Activated T-cell treated with anti-CD3 and anti-CD28 coated beads, Interleukin-2, amount 50 U/mL, for 4 hours (primary cell): Measurements from ENCODE around the gene POFUT2. TPM values are rescaled to one million over a fixed set of nuclear protein-coding genes. Genes with fewer than 3 reads are reported as not detected.
"Not testable (repeated sequence)": the region's sequence is repeated elsewhere in the genome, so short reads cannot be mapped to it uniquely, and the experiment has no call there.

Experiments
- ATAC-seq, 2 donors: fragments of 200-7000 bp; cut with Tn5 transposase; one replicate each; pipeline ENCODE4 v1.10.0; 2021
- DNase-seq: peaks from one replicate; pipeline ENCODE4 v3.0.0-alpha.2; 2020
- H3K27me3 Mint-ChIP-seq: one replicate; pipeline ENCODE4 v1.8.0; 2021; ENCODE audit warnings: low read depth, mixed read lengths
- H3K36me3 Mint-ChIP-seq: one replicate; pipeline ENCODE4 v1.8.0; 2022; ENCODE audit warnings: mixed read lengths; ENCODE audit not compliant: insufficient read depth
- H3K4me1 Mint-ChIP-seq: one replicate; pipeline ENCODE4 v1.8.0; 2021; ENCODE audit warnings: low read depth, mixed read lengths
- H3K4me3 Mint-ChIP-seq: one replicate; pipeline ENCODE4 v1.8.0; 2021; ENCODE audit warnings: mild to moderate bottlenecking, moderate library complexity, mixed read lengths
- H3K9me3 Mint-ChIP-seq: one replicate; pipeline ENCODE4 v1.8.0; 2021; ENCODE audit warnings: mixed read lengths
- total RNA-seq, 3 donors: library from RNA; stranded (reverse); gene quantifications; one replicate each; pipeline ENCODE4 v1.2.1, GENCODE V29; 2021

The POFUT2 gene
- total RNA-seq, 3 donors from 2014 or later = 14.4 to 17.1 (median 15.1) TPM

GRCh38 chr21:45322231-45322959, 34.7 kb upstream of the POFUT2 start:
- no peak for DNase-seq

GRCh38 chr21:45320261-45321025, 32.7 kb upstream of the POFUT2 start:
- Mint-ChIP-seq H3K9me3 (no peaks in the 10 kb centered on the region), H3K36me3 (no peaks in the 10 kb centered on the region), H3K4me3 (no peak overlapping the region), H3K4me1 (peaks cover 20% of the 10 kb centered on the region), H3K27me3 (peaks cover 9% of the 10 kb centered on the region)
- ATAC-seq (no peak), DNase-seq (peak; percentile 2)

More at GRCh38 chr21:45322231-45322959, 34.7 kb upstream of the POFUT2 start:
- H3K4me1 Mint-ChIP-seq = peaks cover 20% of the 10 kb centered on the region
- no peaks in the 10 kb centered on the region for H3K36me3 Mint-ChIP-seq
- H3K9me3 Mint-ChIP-seq = no peaks in the 10 kb centered on the region
- H3K27me3 Mint-ChIP-seq = peaks cover 10% of the 10 kb centered on the region
- peak; percentile 47 to 54 for ATAC-seq
- H3K4me3 Mint-ChIP-seq = peak overlapping the region; percentile 70

- no peak for DNase-seq
- Mint-ChIP-seq H3K4me1 (peaks cover 20% of the 10 kb centered on the region), H3K36me3 (no peaks in the 10 kb centered on the region), H3K9me3 (no peaks in the 10 kb centered on the region), H3K27me3 (peaks cover 9% of the 10 kb centered on the region), H3K4me3 (no peak overlapping the region)
- ATAC-seq = no peak
Measured at GRCh38 chr21:45319461-45320211, 31.9 kb upstream of the POFUT2 start.

GRCh38 chr21:45318556-45319404, 31.1 kb upstream of the POFUT2 start:
- Mint-ChIP-seq H3K36me3 (no peaks in the 10 kb centered on the region), H3K9me3 (no peaks in the 10 kb centered on the region), H3K27me3 (peaks cover 9% of the 10 kb centered on the region), H3K4me3 (no peak overlapping the region), H3K4me1 (peaks cover 18% of the 10 kb centered on the region)
- no peak for DNase-seq
- ATAC-seq = no peak

GRCh38 chr21:45318146-45318555, 30.5 kb upstream of the POFUT2 start:
- ATAC-seq = no peak

GRCh38 chr21:45317398-45318145, 29.9 kb upstream of the POFUT2 start:
- Mint-ChIP-seq H3K9me3 (no peaks in the 10 kb centered on the region), H3K36me3 (no peaks in the 10 kb centered on the region)
- ATAC-seq = no peak

More at GRCh38 chr21:45318146-45318555, 30.5 kb upstream of the POFUT2 start:
- H3K4me3 Mint-ChIP-seq = no peak overlapping the region
- H3K9me3 Mint-ChIP-seq = no peaks in the 10 kb centered on the region
- DNase-seq = no peak
- H3K4me1 Mint-ChIP-seq = peaks cover 16% of the 10 kb centered on the region
- peaks cover 9% of the 10 kb centered on the region for H3K27me3 Mint-ChIP-seq
- H3K36me3 Mint-ChIP-seq = no peaks in the 10 kb centered on the region

GRCh38 chr21:45316871-45317397, 29.2 kb upstream of the POFUT2 start:
- Mint-ChIP-seq H3K4me1 (peaks cover 5% of the 10 kb centered on the region), H3K36me3 (no peaks in the 10 kb centered on the region), H3K27me3 (peaks cover 4% of the 10 kb centered on the region), H3K4me3 (no peak overlapping the region), H3K9me3 (peaks cover 3% of the 10 kb centered on the region)
- ATAC-seq (no peak), DNase-seq (no peak)

More at GRCh38 chr21:45317398-45318145, 29.9 kb upstream of the POFUT2 start:
- peaks cover 11% of the 10 kb centered on the region for H3K4me1 Mint-ChIP-seq
- no peak overlapping the region for H3K4me3 Mint-ChIP-seq
- DNase-seq = no peak
- H3K27me3 Mint-ChIP-seq = peaks cover 9% of the 10 kb centered on the region

GRCh38 chr21:45315676-45316470, 28.2 kb upstream of the POFUT2 start:
- not testable (repeated sequence) for H3K36me3 Mint-ChIP-seq, H3K4me3 Mint-ChIP-seq, DNase-seq, H3K9me3 Mint-ChIP-seq, ATAC-seq, H3K4me1 Mint-ChIP-seq, H3K27me3 Mint-ChIP-seq

GRCh38 chr21:45313682-45314081, 26.0 kb upstream of the POFUT2 start:
- Mint-ChIP-seq H3K27me3 (peaks cover 5% of the 10 kb centered on the region), H3K4me3 (no peak overlapping the region), H3K4me1 (peaks cover 9% of the 10 kb centered on the region), H3K36me3 (no peaks in the 10 kb centered on the region), H3K9me3 (peaks cover 3% of the 10 kb centered on the region)
- no peak for ATAC-seq
- no peak for DNase-seq

- ATAC-seq (no peak), DNase-seq (no peak)
- peaks cover 6% of the 10 kb centered on the region for H3K27me3 Mint-ChIP-seq
- no peaks in the 10 kb centered on the region for H3K36me3 Mint-ChIP-seq
- H3K9me3 Mint-ChIP-seq = peaks cover 3% of the 10 kb centered on the region
- peaks cover 14% of the 10 kb centered on the region for H3K4me1 Mint-ChIP-seq
- no peak overlapping the region for H3K4me3 Mint-ChIP-seq
Measured at GRCh38 chr21:45313015-45313414, 25.3 kb upstream of the POFUT2 start.

GRCh38 chr21:45312296-45312695, 24.6 kb upstream of the POFUT2 start:
- Mint-ChIP-seq H3K9me3 (peaks cover 3% of the 10 kb centered on the region), H3K4me3 (no peak overlapping the region)

GRCh38 chr21:45310459-45310858, 22.8 kb upstream of the POFUT2 start:
- no peak for DNase-seq
- H3K4me3 Mint-ChIP-seq = no peak overlapping the region
- peaks cover 3% of the 10 kb centered on the region for H3K9me3 Mint-ChIP-seq
- no peaks in the 10 kb centered on the region for H3K36me3 Mint-ChIP-seq
- no peak for ATAC-seq
- peaks cover 10% of the 10 kb centered on the region for H3K27me3 Mint-ChIP-seq
- peaks cover 22% of the 10 kb centered on the region for H3K4me1 Mint-ChIP-seq

More at GRCh38 chr21:45312296-45312695, 24.6 kb upstream of the POFUT2 start:
- ATAC-seq (no peak), DNase-seq (no peak)
- Mint-ChIP-seq H3K27me3 (peaks cover 9% of the 10 kb centered on the region), H3K36me3 (no peaks in the 10 kb centered on the region), H3K4me1 (peaks cover 15% of the 10 kb centered on the region)
